ENCODE data around the gene TTYH3.

DNA sequence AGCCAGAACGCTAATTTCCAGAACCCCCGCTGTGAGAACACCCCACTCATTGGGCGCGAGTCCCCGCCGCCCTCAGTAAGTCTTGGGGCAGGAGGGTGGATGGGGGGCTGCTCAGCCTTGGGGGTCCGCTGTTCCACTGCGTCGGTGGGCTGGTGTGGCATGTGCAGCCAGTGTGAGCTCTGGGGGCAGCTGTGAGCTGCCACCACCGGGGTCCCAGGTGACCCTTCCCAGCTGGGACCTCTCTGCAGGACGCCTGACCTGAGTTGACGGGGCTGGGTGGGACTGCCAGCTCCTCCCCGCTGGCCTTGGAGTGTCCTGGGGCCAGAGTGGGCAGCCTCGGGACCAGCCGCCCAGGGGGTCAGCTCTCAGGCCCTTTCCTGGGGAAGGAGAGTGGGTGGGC lies 27.2 kb downstream of the TTYH3 start:
- TF ChIP-seq, protein P1, sequence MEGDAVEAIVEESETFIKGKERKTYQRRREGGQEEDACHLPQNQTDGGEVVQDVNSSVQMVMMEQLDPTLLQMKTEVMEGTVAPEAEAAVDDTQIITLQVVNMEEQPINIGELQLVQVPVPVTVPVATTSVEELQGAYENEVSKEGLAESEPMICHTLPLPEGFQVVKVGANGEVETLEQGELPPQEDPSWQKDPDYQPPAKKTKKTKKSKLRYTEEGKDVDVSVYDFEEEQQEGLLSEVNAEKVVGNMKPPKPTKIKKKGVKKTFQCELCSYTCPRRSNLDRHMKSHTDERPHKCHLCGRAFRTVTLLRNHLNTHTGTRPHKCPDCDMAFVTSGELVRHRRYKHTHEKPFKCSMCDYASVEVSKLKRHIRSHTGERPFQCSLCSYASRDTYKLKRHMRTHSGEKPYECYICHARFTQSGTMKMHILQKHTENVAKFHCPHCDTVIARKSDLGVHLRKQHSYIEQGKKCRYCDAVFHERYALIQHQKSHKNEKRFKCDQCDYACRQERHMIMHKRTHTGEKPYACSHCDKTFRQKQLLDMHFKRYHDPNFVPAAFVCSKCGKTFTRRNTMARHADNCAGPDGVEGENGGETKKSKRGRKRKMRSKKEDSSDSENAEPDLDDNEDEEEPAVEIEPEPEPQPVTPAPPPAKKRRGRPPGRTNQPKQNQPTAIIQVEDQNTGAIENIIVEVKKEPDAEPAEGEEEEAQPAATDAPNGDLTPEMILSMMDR (conservative IDR thresholded peaks at IDR 0.05 in 1 of 2, IDR thresholded peaks at IDR 0.05 in 1 of 2; ENCODE audit: low read depth in 1 of 2, low read length in 2 of 2) = no peak
- no peak for TF ChIP-seq EZH2 (IDR thresholded peaks at IDR 0.05; ENCODE audit: low read length, missing control alignments)

All from fibroblast of lung (primary cell).